CD4-positive, alpha-beta T cell (primary cell): ENCODE measurements around the gene TBC1D9B. TPM values are rescaled to one million over a fixed set of nuclear protein-coding genes. Genes with fewer than 3 reads are reported as not detected.

Source experiments
- ATAC-seq: fragments of 200-7000 bp; cut with Tn5 transposase; one replicate; pipeline ENCODE4 v1.10.0; 2022; ENCODE audit warnings: mild to moderate bottlenecking; ENCODE audit not compliant: poor library complexity
- CTCF ChIA-PET: fragments of 350-600 bp; sonication (Branson Sonifier 250); formaldehyde crosslinking; loops from one replicate; lab custom pipeline; 2021; ENCODE audit warnings: antibody characterized with exemption, inconsistent platforms; lab: Charles Lee
- POLR2A ChIA-PET: fragments of 350-600 bp; sonication (Branson Sonifier 250); formaldehyde crosslinking; loops from one replicate; lab custom pipeline; 2021; ENCODE audit warnings: antibody characterized with exemption, inconsistent platforms; lab: Charles Lee
- DNase-seq, 14 experiments: peaks; one replicate each; pipeline ENCODE4 v3.0.0-alpha.2; 2013 to 2020; ENCODE audit warnings: mixed read lengths in 2 of 14
- H3K27ac ChIP-seq, 2 donors: one replicate each; pipeline versions ENCODE4 v1.5.1 to v1.7.0; 2013; ENCODE audit warnings: low read length in 2 of 2, low read depth in 1 of 2, mild to moderate bottlenecking in 1 of 2
- H3K27me3 ChIP-seq, 2 experiments: 1 replicate in 1 of 2; 2 replicates in 1 of 2; pipeline versions ENCODE4 v1.6.1 to v1.7.0; 2013; ENCODE audit warnings: low read length in 2 of 2, control low read depth in 1 of 2, mild to moderate bottlenecking in 1 of 2, moderate library complexity in 1 of 2; ENCODE audit not compliant: insufficient read depth in 2 of 2, control insufficient read depth in 1 of 2
- H3K36me3 ChIP-seq: one replicate; pipeline ENCODE4 v1.6.1; 2013; ENCODE audit warnings: low read length, control low read depth; ENCODE audit not compliant: insufficient read depth
- H3K4me1 ChIP-seq: one replicate; pipeline ENCODE4 v1.6.1; 2013; ENCODE audit warnings: low read length, control low read depth; ENCODE audit not compliant: insufficient read depth
- H3K4me3 ChIP-seq: one replicate; pipeline ENCODE4 v1.5.1; 2013; ENCODE audit warnings: mild to moderate bottlenecking, low read length, moderate library complexity
- H3K9me3 ChIP-seq, 2 experiments: 1 replicate in 1 of 2; 2 replicates in 1 of 2; pipeline versions ENCODE4 v1.6.1 to v1.7.0; 2013; ENCODE audit warnings: low read length in 2 of 2, mild to moderate bottlenecking in 2 of 2, control low read depth in 1 of 2, moderate library complexity in 1 of 2; ENCODE audit not compliant: control insufficient read depth in 1 of 2, insufficient read depth in 1 of 2
- H3K27ac Mint-ChIP-seq: one replicate; pipeline ENCODE4 v1.8.0; 2020; ENCODE audit warnings: mixed read lengths
- H3K27me3 Mint-ChIP-seq: one replicate; pipeline ENCODE4 v1.8.0; 2021; ENCODE audit warnings: mixed read lengths
- H3K36me3 Mint-ChIP-seq: one replicate; pipeline ENCODE4 v1.8.0; 2021; ENCODE audit warnings: low read depth, mixed read lengths
- H3K4me1 Mint-ChIP-seq: one replicate; pipeline ENCODE4 v1.8.0; 2021; ENCODE audit warnings: low read depth, mixed read lengths
- H3K4me3 Mint-ChIP-seq: one replicate; pipeline ENCODE4 v1.8.0; 2020; ENCODE audit warnings: mild to moderate bottlenecking, mixed read lengths
- H3K9me3 Mint-ChIP-seq: one replicate; pipeline ENCODE4 v1.8.0; 2020; ENCODE audit warnings: mixed read lengths
- intact Hi-C, 2 experiments: fragments of 100-400 bp; cut with DNase I in 1 of 2; cut with micrococcal nuclease in 1 of 2; formaldehyde crosslinking; loops; one replicate each; pipeline versions ENCODE4 v1.15.1 to v1.9.0; 2023 to 2025; cut with DNase I, micrococcal nuclease
- total RNA-seq, 174 experiments: library from RNA in 2 of 174; stranded (reverse) in 2 of 174; gene quantifications; one replicate each; pipeline ENCODE4 v1.2.3 and lab custom pipeline; 2021 to 2026
- TF ChIP-seq, protein P1 (sequence below): fragments of 200-600 bp; IDR thresholded peaks from one replicate; pipeline ENCODE4 v1.8.0; 2022; ENCODE audit warnings: antibody characterized with exemption, mild to moderate bottlenecking

Gene TBC1D9B
- total RNA-seq, 2 experiments from 2014 or later = 67.5 to 71.8 TPM

DNA sequence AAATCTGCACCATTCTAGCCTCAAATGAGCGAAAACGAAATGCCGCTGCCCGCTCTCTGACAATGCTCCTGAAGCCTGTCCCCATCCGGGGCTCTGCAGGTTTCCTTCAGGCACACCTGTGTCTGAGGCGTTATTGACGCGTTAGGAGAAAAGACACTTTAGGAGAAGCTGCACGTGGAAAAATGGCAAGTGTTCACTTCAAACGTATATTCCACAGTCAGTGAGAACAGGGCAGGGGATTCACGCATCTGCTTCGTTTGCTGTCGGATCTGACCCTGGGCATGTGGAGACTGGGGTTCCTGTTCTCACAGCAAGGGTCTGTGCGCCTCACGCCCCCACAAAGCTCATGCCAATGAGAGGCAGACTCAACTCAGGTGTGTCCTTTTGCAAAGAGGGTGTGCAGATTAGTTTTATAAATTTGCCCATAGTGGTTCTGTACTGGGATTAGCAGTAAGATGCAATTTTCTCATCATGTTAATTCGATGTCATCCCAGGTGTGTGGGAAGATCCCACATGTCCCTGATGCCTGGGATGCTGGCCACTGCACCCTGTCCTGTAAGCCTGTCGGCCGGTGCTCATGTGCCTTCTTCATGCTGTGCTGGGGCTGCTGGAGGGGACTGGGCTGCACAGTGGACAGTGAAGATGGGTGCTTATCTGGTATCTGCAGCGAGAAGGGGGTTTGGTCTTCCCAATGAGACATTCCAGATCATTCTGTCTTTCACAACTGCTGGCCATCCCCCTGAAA is 11.2 kb upstream of the TBC1D9B start:
- H3K27ac ChIP-seq = no peak overlapping the region
- Mint-ChIP-seq H3K27ac (no peak overlapping the region), H3K36me3 (no peaks in the 10 kb centered on the region), H3K4me3 (no peak overlapping the region), H3K4me1 (no peaks in the 10 kb centered on the region), H3K27me3 (peaks cover 6% of the 10 kb centered on the region), H3K9me3 (no peaks in the 10 kb centered on the region)
- intact Hi-C loops = no loop called here
- H3K27me3 ChIP-seq = no peaks in the 10 kb centered on the region
- POLR2A ChIA-PET = no interaction called here
- H3K4me3 ChIP-seq = no peak overlapping the region
- CTCF ChIA-PET = interaction anchor here (0.6 kb wide), 1 partner anchor 128 kb away, joined by 3 read pairs; no protein-coding TSS in a partner anchor
- no peaks in the 10 kb centered on the region for H3K9me3 ChIP-seq
- TF ChIP-seq, protein P1, sequence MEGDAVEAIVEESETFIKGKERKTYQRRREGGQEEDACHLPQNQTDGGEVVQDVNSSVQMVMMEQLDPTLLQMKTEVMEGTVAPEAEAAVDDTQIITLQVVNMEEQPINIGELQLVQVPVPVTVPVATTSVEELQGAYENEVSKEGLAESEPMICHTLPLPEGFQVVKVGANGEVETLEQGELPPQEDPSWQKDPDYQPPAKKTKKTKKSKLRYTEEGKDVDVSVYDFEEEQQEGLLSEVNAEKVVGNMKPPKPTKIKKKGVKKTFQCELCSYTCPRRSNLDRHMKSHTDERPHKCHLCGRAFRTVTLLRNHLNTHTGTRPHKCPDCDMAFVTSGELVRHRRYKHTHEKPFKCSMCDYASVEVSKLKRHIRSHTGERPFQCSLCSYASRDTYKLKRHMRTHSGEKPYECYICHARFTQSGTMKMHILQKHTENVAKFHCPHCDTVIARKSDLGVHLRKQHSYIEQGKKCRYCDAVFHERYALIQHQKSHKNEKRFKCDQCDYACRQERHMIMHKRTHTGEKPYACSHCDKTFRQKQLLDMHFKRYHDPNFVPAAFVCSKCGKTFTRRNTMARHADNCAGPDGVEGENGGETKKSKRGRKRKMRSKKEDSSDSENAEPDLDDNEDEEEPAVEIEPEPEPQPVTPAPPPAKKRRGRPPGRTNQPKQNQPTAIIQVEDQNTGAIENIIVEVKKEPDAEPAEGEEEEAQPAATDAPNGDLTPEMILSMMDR = no peak
- DNase-seq (no peak), ATAC-seq (no peak)
- peaks cover 3% of the 10 kb centered on the region for H3K4me1 ChIP-seq
- H3K36me3 ChIP-seq = no peaks in the 10 kb centered on the region

GRCh38 chr5:179916523-179916922 is 8.8 kb upstream of the TBC1D9B start:
- H3K4me1 ChIP-seq = peaks cover 3% of the 10 kb centered on the region
- H3K27me3 ChIP-seq = no peaks in the 10 kb centered on the region
- TF ChIP-seq, protein P1 = no peak
- H3K4me3 Mint-ChIP-seq = no peak overlapping the region
- no peaks in the 10 kb centered on the region for H3K36me3 Mint-ChIP-seq
- ATAC-seq (no peak), DNase-seq (no peak)
- no peak overlapping the region for H3K4me3 ChIP-seq
- intact Hi-C loops = no loop called here
- H3K27ac ChIP-seq = no peak overlapping the region
- no peaks in the 10 kb centered on the region for H3K4me1 Mint-ChIP-seq
- no peaks in the 10 kb centered on the region for H3K9me3 Mint-ChIP-seq
- H3K36me3 ChIP-seq = no peaks in the 10 kb centered on the region
- ChIA-PET POLR2A (no interaction called here), CTCF (no interaction called here)
- no peak overlapping the region for H3K27ac Mint-ChIP-seq
- H3K9me3 ChIP-seq = no peaks in the 10 kb centered on the region
- H3K27me3 Mint-ChIP-seq = peaks cover 6% of the 10 kb centered on the region

- no peaks in the 10 kb centered on the region for H3K36me3 Mint-ChIP-seq
- Histone ChIP-seq H3K36me3 (no peaks in the 10 kb centered on the region), H3K27me3 (no peaks in the 10 kb centered on the region), H3K9me3 (no peaks in the 10 kb centered on the region), H3K4me1 (peaks cover 3% of the 10 kb centered on the region), H3K4me3 (no peak overlapping the region), H3K27ac (no peak overlapping the region)
- ChIA-PET POLR2A (no interaction called here), CTCF (no interaction called here)
- no peak overlapping the region for H3K4me3 Mint-ChIP-seq
- ATAC-seq = no peak
- H3K27ac Mint-ChIP-seq = no peak overlapping the region
- intact Hi-C loops = no loop called here
- TF ChIP-seq, protein P1 = no peak
- H3K9me3 Mint-ChIP-seq = no peaks in the 10 kb centered on the region
- peaks cover 6% of the 10 kb centered on the region for H3K27me3 Mint-ChIP-seq
- no peaks in the 10 kb centered on the region for H3K4me1 Mint-ChIP-seq
- DNase-seq = no peak
Observed at GRCh38 chr5:179915406-179915935, 7.8 kb upstream of the TBC1D9B start.
